CD4-positive, alpha-beta T cell (primary cell): ENCODE measurements around the gene RRP1. TPM values are rescaled to one million over a fixed set of nuclear protein-coding genes. Genes with fewer than 3 reads are reported as not detected.

Experiments
- ATAC-seq: fragments of 200-7000 bp; cut with Tn5 transposase; one replicate; pipeline ENCODE4 v1.10.0; 2022; ENCODE audit warnings: mild to moderate bottlenecking; ENCODE audit not compliant: poor library complexity
- CTCF ChIA-PET: fragments of 350-600 bp; sonication (Branson Sonifier 250); formaldehyde crosslinking; loops from one replicate; lab custom pipeline; 2021; ENCODE audit warnings: antibody characterized with exemption, inconsistent platforms; lab: Charles Lee
- POLR2A ChIA-PET: fragments of 350-600 bp; sonication (Branson Sonifier 250); formaldehyde crosslinking; loops from one replicate; lab custom pipeline; 2021; ENCODE audit warnings: antibody characterized with exemption, inconsistent platforms; lab: Charles Lee
- DNase-seq, 14 experiments: peaks; one replicate each; pipeline ENCODE4 v3.0.0-alpha.2; 2013 to 2020; ENCODE audit warnings: mixed read lengths in 2 of 14
- H3K27ac ChIP-seq, 2 donors: one replicate each; pipeline versions ENCODE4 v1.5.1 to v1.7.0; 2013; ENCODE audit warnings: low read length in 2 of 2, low read depth in 1 of 2, mild to moderate bottlenecking in 1 of 2
- H3K27me3 ChIP-seq, 2 experiments: 1 replicate in 1 of 2; 2 replicates in 1 of 2; pipeline versions ENCODE4 v1.6.1 to v1.7.0; 2013; ENCODE audit warnings: low read length in 2 of 2, control low read depth in 1 of 2, mild to moderate bottlenecking in 1 of 2, moderate library complexity in 1 of 2; ENCODE audit not compliant: insufficient read depth in 2 of 2, control insufficient read depth in 1 of 2
- H3K36me3 ChIP-seq: one replicate; pipeline ENCODE4 v1.6.1; 2013; ENCODE audit warnings: low read length, control low read depth; ENCODE audit not compliant: insufficient read depth
- H3K4me1 ChIP-seq: one replicate; pipeline ENCODE4 v1.6.1; 2013; ENCODE audit warnings: low read length, control low read depth; ENCODE audit not compliant: insufficient read depth
- H3K4me3 ChIP-seq: one replicate; pipeline ENCODE4 v1.5.1; 2013; ENCODE audit warnings: mild to moderate bottlenecking, low read length, moderate library complexity
- H3K9me3 ChIP-seq, 2 experiments: 1 replicate in 1 of 2; 2 replicates in 1 of 2; pipeline versions ENCODE4 v1.6.1 to v1.7.0; 2013; ENCODE audit warnings: low read length in 2 of 2, mild to moderate bottlenecking in 2 of 2, control low read depth in 1 of 2, moderate library complexity in 1 of 2; ENCODE audit not compliant: control insufficient read depth in 1 of 2, insufficient read depth in 1 of 2
- H3K27ac Mint-ChIP-seq: one replicate; pipeline ENCODE4 v1.8.0; 2020; ENCODE audit warnings: mixed read lengths
- H3K27me3 Mint-ChIP-seq: one replicate; pipeline ENCODE4 v1.8.0; 2021; ENCODE audit warnings: mixed read lengths
- H3K36me3 Mint-ChIP-seq: one replicate; pipeline ENCODE4 v1.8.0; 2021; ENCODE audit warnings: low read depth, mixed read lengths
- H3K4me1 Mint-ChIP-seq: one replicate; pipeline ENCODE4 v1.8.0; 2021; ENCODE audit warnings: low read depth, mixed read lengths
- H3K4me3 Mint-ChIP-seq: one replicate; pipeline ENCODE4 v1.8.0; 2020; ENCODE audit warnings: mild to moderate bottlenecking, mixed read lengths
- H3K9me3 Mint-ChIP-seq: one replicate; pipeline ENCODE4 v1.8.0; 2020; ENCODE audit warnings: mixed read lengths
- intact Hi-C, 2 experiments: fragments of 100-400 bp; cut with DNase I in 1 of 2; cut with micrococcal nuclease in 1 of 2; formaldehyde crosslinking; loops; one replicate each; pipeline versions ENCODE4 v1.15.1 to v1.9.0; 2023 to 2025; cut with DNase I, micrococcal nuclease
- total RNA-seq, 174 experiments: library from RNA in 2 of 174; stranded (reverse) in 2 of 174; gene quantifications; one replicate each; pipeline ENCODE4 v1.2.3 and lab custom pipeline; 2021 to 2026
- TF ChIP-seq, protein P1 (sequence below): fragments of 200-600 bp; IDR thresholded peaks from one replicate; pipeline ENCODE4 v1.8.0; 2022; ENCODE audit warnings: antibody characterized with exemption, mild to moderate bottlenecking

The RRP1 gene
- total RNA-seq, 2 experiments from 2014 or later, result 27.7 to 29.0 TPM

DNA sequence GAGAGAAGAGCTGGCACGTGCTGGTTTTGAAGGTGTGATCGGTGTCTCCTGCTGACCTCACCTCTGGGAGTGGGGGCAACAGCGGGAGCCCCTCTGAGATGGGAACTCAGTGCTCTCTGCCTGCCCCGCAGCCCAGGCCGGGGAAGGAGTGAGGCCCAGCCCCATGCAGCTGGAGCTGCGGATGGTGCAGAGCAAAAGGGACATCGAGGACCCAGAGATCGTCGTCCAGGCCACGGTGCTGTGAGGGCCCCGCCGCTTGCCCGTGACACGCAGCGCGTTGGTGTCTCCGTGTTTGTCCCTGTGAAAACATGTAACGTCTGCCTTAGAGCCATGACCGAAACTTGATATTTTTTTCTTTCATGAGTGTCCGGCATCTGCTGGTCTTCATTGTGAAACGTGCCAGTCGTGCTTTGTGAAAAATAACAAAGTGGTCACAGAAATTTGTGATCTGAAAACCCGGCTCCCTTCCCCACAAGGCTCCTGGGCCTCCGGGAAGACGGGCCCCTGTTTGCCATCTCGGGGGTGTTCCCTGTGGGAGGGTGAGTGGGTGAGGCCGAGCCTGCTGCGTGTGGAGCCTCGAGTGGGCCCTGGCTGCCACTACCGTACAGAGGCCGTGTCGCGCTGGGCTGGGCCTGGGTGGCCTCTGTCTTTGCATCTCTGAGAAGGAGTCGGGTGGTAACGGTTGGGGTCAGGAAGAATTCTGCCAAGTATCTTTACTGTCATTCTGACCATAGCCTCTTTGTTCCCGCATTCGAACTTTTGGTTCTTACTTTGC is 33.4 kb upstream of the RRP1 start:
- POLR2A ChIA-PET, result no interaction called here
- Histone ChIP-seq H3K36me3 (peaks cover 54% of the 10 kb centered on the region), H3K27ac (no peak overlapping the region), H3K4me3 (no peak overlapping the region), H3K9me3 (no peaks in the 10 kb centered on the region), H3K4me1 (no peaks in the 10 kb centered on the region), H3K27me3 (no peaks in the 10 kb centered on the region)
- Mint-ChIP-seq H3K4me3 (no peak overlapping the region), H3K4me1 (no peaks in the 10 kb centered on the region), H3K9me3 (no peaks in the 10 kb centered on the region), H3K36me3 (peaks cover 31% of the 10 kb centered on the region), H3K27me3 (no peaks in the 10 kb centered on the region), H3K27ac (no peak overlapping the region)
- intact Hi-C loops, result no loop called here
- CTCF ChIA-PET, result no interaction called here
- no peak for ATAC-seq
- TF ChIP-seq, protein P1, sequence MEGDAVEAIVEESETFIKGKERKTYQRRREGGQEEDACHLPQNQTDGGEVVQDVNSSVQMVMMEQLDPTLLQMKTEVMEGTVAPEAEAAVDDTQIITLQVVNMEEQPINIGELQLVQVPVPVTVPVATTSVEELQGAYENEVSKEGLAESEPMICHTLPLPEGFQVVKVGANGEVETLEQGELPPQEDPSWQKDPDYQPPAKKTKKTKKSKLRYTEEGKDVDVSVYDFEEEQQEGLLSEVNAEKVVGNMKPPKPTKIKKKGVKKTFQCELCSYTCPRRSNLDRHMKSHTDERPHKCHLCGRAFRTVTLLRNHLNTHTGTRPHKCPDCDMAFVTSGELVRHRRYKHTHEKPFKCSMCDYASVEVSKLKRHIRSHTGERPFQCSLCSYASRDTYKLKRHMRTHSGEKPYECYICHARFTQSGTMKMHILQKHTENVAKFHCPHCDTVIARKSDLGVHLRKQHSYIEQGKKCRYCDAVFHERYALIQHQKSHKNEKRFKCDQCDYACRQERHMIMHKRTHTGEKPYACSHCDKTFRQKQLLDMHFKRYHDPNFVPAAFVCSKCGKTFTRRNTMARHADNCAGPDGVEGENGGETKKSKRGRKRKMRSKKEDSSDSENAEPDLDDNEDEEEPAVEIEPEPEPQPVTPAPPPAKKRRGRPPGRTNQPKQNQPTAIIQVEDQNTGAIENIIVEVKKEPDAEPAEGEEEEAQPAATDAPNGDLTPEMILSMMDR, result no peak
- no peak for DNase-seq

- DNase-seq, result no peak
- no peak overlapping the region for H3K4me3 Mint-ChIP-seq
- TF ChIP-seq, protein P1, result no peak
Measured at GRCh38 chr21:43757601-43758000, 31.8 kb upstream of the RRP1 start.

DNA sequence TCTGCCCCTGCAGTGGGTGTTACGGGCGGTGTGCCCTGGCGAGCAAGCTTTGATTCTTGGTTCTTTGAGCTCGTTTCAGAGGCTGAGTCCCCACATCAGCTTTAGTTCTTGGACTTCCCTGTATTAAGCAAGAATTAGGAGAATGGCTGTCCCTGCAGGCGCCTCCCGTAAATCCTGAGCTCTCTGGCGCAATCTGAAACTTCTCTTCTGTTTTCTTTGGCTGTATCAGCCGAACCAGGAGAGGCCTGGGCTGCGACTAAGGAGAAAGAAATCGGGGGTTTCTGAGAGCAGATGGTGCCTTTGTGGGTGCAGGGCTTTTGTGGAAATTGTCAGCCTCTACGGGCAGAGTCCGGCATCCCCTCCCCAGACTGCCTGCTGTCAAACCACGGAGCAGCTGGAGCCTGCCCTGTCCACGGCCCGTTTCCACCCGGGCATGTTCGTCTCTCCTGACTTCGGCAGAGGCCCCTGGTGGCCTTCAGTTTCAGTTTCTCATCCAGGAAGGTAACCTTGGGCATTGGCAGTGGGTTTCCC is 31.2 kb upstream of the RRP1 start:
- Mint-ChIP-seq H3K4me3 (no peak overlapping the region), H3K9me3 (no peaks in the 10 kb centered on the region), H3K36me3 (peaks cover 28% of the 10 kb centered on the region), H3K27me3 (no peaks in the 10 kb centered on the region), H3K4me1 (no peaks in the 10 kb centered on the region), H3K27ac (no peak overlapping the region)
- Histone ChIP-seq H3K36me3 (peaks cover 45% of the 10 kb centered on the region), H3K9me3 (peaks cover 0 to 12% of the 10 kb centered on the region in 2 experiments), H3K4me3 (no peak overlapping the region), H3K27me3 (no peaks in the 10 kb centered on the region), H3K27ac (no peak overlapping the region), H3K4me1 (no peaks in the 10 kb centered on the region)
- intact Hi-C loops, result no loop called here
- TF ChIP-seq, protein P1, result no peak
- ATAC-seq (no peak), DNase-seq (no peak)
- CTCF ChIA-PET, result no interaction called here
- POLR2A ChIA-PET, result no interaction called here

More at GRCh38 chr21:43757601-43758000, 31.8 kb upstream of the RRP1 start:
- no peaks in the 10 kb centered on the region for H3K4me1 Mint-ChIP-seq
- Histone ChIP-seq H3K9me3 (peaks cover 0 to 8% of the 10 kb centered on the region in 2 experiments), H3K27ac (no peak overlapping the region), H3K27me3 (no peaks in the 10 kb centered on the region), H3K4me1 (no peaks in the 10 kb centered on the region), H3K36me3 (peaks cover 51% of the 10 kb centered on the region), H3K4me3 (no peak overlapping the region)
- no peaks in the 10 kb centered on the region for H3K27me3 Mint-ChIP-seq
- ChIA-PET POLR2A (no interaction called here), CTCF (no interaction called here)
- intact Hi-C loops, result no loop called here
- peaks cover 31% of the 10 kb centered on the region for H3K36me3 Mint-ChIP-seq
- no peak overlapping the region for H3K27ac Mint-ChIP-seq
- no peaks in the 10 kb centered on the region for H3K9me3 Mint-ChIP-seq
- no peak for ATAC-seq
